ENCODE measurements around the gene TFIP11.
A peak's percentile ranks its signal among the peaks of the same experiment; 100 is the strongest.
"Not testable (repeated sequence)": the region's sequence is repeated elsewhere in the genome, so short reads cannot be mapped to it uniquely, and the experiment has no call there.

The TFIP11 gene

DNA sequence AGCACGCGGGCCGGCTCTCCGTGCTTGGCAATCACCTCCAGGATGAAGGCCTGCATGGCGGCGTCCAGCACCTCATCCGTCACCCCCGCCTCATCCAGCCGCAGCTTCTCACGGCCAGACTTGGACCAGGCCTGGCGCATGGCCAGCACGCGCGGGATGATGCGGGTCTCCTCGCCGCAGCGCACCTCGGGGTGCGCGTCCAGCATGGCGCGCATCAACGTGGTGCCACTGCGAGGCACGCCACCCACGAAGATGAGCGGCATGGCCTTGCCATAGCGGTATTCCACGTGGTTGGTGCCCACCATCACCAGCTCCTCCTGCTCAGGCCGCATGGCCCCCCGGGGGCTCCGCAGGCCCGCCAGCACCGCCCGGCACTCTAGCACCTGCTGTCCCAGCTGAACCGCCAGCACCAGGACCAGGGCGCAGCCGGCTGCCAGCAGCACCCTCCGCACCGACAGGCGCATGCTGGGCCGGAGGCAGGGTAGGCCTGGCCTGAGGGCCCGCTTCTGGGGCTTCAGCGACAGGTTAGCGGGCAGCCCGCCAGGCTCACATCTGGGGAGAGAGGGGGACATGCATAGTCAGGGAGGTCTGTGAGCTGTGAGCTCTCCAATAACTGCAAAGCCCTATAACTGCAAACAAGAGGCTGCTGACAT lies 29.0 kb upstream of the TFIP11 start:
- DNase-seq (ENCODE audit: low spot score) = no peak

DNA sequence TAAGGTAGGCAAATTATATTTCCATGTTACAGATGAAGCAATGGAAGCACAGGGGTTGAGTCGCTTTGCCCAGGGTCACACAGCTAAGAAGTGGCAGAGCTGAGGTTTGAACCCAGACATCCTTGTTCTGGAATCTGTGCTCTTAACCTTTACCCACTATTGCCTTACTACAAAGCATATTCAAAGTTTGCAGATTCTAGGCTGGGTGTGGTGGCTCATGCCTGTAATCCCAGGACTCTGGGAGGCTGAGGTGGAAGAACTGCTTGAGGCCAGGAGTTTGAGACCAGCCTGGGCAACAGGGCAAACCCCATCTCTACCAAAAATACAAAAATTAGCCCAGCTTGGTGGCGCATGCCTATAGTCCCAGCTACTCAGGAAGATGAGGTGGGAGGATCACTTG lies 27.8 kb upstream of the TFIP11 start:
- no peak for DNase-seq (ENCODE audit: low spot score)

DNA sequence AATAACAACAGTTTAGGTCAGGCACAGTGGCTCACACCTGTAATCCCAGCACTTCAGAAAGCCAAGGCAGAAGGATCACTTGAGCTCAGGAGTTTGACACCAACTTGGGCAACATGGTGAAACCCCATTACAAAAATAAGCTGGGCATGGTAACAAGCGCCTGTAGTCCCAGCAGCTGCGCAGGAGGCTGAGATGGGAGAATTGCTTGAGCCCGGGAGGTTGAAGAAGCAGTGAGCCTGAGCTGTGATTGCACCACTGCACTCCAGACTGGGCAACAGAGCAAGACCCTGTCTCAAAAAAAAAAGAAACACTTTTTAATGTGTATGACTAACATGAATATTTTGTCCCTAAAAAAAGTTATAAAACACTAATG lies 24.5 kb upstream of the TFIP11 start:
- no peak for DNase-seq (ENCODE audit: low spot score)

DNA sequence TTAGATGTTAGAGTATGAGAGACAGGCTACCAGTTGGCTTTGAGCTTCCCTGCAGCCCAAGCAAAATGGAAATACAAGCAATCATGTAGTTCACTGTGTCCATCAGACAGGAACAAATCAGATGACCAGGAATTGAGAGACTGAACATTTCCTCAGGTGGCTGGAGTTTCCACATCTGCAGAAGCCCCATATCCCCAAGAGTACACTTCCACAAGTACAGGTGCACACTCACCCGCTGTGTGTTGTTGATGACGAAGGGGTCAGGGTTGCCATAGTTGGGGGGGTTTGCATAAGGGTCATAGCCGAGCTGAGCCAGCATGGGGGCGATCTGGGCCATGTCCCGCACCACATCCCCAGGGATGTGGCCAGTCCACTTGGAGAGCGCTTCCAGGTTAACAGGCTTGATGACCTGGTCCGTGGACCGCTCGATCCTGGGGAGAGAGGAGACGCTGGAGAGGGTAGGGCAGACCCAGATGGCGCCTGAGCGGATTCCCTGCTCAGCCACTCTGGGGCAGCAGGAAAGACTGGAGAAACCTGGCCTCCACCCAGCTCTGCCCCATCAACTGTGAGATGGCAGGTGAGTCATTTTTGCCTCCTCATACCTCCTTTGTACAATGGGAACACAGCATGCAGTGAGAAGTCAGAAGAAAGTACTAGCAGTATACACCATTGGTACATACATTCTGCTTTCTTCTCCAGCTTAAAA lies 23.9 kb upstream of the TFIP11 start:
- DNase-seq (ENCODE audit: low spot score) = peak; percentile 56

DNA sequence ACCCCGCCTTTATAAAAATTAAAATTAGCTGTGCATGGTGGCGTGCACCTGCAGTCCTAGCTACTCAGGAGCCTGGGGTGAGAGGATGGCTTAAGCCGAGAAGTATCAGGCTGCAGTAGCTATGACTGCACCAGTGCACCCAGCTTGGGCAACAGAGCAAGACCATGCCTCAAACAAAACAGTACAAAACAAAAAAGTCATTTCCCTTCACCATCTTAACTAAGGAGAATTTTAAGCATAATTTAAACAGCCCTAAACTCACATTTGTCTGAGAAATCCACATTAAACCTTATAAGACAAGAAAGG lies 23.3 kb upstream of the TFIP11 start:
- DNase-seq (ENCODE audit: low spot score) = no peak

DNA sequence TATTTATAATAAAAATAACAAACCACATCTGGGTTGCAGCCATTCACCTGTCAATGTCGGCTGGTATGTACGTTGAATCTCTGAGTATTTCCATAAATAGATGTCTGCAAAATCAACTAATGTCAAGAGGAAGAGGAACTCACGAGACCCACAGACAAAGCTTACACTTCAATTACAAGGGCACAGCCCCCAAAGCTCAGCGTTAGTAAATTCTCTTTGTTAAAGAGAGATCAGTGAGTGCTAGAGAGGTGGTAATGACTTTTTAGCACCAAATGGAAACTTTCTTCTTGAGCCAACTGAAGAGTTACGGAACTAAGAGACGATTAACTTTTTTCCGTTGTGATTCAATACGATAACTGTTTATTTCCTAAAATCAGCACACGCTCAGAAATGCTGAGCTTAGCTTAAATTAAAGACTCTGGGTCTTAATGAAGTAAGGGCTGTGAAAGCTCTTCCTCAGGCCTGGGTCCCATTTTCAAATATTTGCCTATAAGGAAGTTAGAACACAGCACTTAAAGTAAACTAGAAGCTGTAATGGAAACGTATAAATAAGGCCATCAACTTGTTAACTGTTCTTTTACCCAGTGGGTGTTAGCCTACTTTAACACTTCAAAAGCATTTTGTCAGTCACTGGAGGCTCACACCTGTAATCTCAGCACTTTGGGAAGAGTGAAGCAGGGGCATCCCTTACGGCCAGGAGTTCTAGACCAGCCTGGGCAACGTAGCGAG lies 22.8 kb upstream of the TFIP11 start:
- no peak for DNase-seq (ENCODE audit: low spot score)

DNA sequence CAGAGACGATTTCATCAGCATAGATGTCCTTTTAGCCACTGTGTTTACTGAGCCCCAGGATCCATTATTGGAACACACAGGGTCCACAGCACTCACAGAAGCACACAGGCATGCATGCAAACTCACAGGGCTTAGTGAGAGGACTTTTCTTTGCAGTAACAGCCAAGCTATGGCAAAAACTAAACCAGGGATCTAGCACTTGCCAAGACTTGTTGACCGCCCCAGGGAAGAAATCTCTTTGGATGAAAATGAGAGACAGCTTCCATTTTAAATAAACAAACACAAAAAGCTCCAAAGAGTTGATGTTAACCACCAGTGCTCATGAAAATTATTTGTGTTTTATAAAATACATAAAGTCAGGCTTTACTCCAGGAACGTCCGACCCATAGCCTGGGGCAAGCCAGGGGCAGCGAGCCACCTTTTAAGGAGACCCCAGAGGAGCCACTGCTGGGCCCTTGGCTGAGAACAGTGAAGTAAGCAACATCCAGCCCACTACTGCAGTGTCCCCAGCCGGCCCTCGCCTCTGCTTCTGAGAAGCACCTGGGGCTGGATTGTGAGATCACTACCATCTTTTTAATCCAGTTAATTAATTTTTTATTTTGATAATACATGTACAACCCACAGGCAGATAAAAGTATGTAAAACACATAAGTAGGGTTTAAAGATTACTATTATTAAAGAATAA lies 22.0 kb upstream of the TFIP11 start:
- DNase-seq (ENCODE audit: low spot score) = no peak

DNA sequence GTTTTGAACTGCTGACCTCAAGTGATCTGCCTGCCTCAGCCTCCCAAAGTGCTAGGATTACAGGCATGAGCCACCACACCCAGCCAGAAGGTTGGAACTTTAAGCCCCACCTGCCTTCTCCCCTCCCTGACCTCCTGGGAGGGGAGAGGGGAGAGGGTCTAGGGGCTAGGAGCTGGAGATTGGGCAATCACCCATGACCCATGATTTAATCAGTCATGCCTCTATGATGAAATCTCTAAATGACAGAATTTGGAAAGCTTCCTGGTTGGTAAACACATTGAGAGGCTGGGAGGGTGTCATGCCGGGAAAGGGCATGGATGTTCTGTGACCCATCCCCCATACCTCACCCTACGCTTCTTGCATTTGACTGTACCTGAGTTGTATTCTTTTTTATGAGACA lies 17.1 kb upstream of the TFIP11 start:
- no peak for DNase-seq (ENCODE audit: low spot score)

DNA sequence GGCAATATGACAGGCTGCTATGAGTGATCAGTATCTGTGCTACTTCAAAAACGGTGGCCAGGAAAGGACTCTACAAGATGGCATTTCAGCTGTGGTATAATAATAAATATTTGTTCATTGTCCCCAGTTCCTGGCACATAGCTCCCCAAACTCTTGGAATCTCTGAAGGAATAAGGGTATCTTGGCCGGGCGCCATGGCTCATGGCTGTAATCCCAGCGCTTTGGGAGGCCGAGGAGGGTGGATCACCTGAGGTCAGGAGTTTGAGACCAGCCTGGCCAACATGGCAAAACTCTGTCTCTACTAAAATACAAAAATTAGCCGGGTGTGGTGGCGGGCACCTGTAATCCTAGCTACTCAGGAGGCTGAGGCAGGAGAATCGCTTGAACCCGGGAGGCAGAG lies 16.2 kb upstream of the TFIP11 start:
- DNase-seq (ENCODE audit: low spot score) = not testable (repeated sequence)

DNA sequence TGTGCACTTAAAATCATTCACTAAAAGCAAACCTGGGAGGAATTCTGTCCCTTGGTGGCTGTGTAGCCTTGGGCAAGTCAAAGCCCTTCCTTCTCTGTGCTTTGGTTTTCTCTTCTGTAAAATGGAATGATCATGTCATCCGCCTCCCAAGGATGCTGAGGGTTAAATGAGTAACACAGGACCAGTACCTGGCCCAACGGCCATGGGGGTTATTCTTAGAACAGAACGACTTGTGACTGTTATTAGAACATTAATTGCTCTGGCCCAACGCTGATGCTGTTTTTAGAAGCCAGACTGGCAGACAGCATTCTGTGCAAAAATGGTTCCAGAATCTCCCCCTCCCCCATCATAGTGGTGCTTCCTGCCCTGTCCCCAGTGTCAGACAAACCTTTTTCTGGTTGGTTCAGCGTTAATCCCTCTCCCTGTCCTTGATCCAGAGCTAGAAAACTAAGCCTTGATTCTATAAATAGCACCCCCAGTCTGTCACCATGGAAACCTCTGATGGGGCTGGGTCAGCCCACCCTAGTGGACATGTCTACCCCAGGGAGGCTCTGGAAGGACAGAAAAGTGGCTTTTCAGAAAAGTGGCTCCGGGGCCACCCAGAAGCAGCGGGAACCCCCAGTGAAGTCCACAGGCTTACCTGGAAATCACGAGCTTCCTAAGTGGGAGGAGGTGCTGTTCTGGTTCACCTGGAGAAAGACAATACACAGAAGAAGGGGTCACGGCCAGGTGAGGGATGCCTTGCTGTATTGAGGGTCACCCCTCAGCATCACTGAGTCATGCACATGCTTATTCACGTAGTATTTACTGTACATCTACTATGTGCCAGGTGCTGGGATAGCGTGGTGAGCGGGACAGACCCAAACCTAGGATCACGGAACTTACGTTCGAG lies 15.5 kb upstream of the TFIP11 start:
- DNase-seq (ENCODE audit: low spot score) = no peak

DNA sequence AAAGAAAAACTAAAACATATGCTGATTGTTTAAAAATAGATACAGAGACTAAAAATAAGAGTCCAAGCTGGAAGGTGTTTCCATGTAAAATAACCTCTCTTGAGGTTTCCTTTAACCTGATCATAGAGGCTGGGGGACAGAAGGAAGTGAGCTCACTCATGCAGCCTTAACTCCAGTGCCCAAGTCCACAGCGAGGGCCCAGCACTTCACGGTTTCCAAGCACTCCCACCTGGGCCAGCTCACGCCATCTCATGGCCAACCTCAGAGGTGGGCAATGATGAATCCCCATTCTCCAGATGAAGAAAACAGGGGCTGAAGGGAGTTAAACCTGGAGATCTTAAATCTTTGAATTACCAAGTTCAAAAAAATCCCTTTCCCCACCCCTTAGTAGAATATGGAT lies 14.9 kb upstream of the TFIP11 start:
- no peak for DNase-seq (ENCODE audit: low spot score)

DNA sequence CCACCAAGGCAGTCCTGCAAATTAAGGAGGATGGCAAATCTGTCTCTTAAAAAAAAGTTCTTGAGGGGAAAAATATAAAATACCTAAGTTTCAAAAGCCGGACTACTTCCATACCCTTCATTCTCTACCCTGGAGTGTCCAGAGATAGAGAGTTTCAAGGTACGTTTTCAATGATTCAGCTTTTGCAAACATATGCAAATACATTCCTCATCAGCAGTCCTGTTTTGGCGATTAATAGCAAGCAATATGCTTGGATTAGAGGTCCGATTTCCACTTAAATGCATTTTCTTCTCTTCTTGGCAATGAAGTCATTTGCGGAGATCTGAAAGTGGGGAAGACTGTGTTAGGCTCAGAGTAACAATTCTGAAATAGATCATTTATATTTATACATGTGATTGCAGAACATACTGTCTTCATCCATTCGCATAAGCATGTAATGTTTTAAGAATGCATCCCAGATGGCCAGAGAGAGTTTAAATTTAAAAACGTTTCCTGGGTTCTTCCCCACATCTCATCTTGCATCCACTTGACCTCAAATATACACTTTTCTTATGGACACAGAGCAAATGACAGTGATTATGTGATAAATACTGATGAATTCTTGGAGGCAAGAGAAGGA lies 13.8 kb upstream of the TFIP11 start:
- no peak for DNase-seq (ENCODE audit: low spot score)

DNA sequence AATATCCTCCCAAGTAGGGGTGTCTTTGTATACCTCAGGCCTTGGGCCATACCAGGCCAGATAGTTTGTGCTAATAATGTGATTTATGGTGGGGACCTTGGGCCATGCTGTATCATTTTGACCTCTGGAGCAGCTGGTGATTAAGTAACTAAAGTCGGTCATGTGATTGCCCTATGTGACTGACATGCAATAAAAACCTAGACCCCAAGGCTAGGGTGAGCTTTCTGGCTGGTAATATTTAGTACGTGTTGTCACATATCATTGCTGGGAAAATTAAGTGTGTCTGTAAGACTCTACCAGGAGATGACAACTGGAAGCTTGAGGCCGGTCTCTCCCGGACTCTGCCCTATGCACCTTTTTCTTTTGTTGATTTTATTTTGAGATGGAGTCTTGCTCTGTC lies 12.6 kb upstream of the TFIP11 start:
- no peak for DNase-seq (ENCODE audit: low spot score)

DNA sequence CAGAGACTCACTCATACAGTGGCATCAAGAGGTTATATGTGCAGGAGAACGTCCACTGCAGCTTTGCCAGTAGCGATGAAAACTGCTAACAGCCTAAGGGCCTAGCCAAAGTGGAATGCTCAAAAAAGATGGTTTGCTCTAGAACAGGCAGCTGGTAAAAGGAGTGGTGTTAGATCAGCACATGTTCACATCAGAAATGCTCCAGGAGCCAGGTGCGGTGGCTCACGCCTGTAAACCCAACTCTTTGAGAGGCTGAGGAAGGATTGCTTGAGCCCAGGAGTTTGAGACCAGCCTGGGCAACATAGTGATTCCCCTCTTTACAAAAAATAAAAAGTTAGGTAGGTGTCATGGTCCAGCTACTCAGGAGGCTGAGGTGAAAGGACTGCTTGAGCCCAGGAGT lies 10.3 kb upstream of the TFIP11 start:
- no peak for DNase-seq (ENCODE audit: low spot score)

DNA sequence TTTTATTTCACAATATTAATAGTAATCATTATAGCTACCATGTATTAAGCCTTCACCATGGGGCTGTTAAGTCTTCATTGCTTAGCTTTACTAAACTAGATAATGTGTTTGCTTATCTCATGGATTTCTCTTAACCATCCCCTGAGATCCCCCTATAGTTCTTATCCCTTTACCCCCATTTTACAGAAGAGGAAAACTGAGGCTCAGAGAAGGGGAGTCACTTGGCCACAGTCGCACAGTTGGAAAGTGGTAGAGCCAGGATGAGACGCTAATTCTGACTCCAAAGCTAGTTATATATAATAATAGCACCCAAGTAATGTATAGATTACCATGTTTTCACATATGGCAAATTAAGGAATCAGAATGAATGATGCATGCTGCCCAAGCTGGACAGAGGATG lies 9.7 kb upstream of the TFIP11 start:
- no peak for DNase-seq (ENCODE audit: low spot score)

DNA sequence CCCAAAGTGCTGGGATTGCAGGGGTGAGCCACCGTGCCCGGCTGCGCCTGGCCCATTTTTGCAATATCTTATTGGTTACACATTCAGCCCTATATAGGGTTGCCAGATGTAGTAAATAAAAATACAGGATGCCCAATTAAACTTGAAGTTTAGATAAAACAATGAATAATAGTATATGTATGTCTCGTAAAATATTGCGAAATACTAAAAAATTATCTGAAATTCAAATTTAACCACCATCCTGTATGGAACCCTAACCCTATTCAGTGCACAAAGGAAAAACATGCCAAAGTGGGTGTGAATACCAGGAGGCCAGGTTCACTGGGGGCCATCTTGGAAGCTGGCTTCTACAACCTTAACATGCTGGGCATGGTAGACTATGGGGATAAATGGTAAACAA lies 5.2 kb upstream of the TFIP11 start:
- no peak for DNase-seq (ENCODE audit: low spot score)

DNA sequence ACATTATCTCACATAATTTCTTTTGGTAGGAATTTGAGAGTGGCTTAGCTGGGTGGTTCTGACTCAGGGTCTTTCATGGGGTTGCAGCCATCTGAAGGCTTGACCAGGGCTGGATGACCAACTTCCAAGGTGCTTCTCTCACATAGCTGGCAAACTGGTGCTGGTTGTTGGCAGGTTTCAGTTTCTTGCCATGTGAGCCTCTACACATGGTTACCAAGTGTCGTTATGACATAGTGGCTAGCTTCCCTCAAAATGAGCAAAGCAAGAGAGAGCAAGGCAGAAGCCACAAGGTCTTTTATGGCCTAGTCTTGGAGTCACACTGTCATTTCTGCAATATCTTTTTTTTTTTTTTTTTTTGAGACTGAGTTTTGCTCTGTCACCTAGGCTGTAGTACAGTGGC lies 4.2 kb upstream of the TFIP11 start:
- no peak for DNase-seq (ENCODE audit: low spot score)

DNA sequence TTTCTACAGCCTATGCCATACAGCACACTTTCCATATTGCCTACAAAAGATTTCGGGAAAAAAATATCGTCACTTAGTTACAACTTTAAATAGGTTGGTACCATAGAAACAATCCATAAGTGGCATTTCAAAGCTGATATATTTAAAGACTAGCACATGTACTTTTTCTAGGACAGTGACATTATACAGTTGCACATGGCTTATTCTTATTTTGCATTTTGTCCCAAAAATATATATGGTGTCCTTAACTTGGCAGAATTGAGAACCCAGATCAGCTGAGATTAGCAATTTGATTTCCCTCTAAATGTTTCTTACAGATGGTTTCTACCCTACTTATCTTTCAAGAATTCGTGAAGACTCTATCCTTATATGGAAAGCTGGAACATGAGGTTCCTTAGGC lies 3.7 kb upstream of the TFIP11 start:
- no peak for DNase-seq (ENCODE audit: low spot score)

DNA sequence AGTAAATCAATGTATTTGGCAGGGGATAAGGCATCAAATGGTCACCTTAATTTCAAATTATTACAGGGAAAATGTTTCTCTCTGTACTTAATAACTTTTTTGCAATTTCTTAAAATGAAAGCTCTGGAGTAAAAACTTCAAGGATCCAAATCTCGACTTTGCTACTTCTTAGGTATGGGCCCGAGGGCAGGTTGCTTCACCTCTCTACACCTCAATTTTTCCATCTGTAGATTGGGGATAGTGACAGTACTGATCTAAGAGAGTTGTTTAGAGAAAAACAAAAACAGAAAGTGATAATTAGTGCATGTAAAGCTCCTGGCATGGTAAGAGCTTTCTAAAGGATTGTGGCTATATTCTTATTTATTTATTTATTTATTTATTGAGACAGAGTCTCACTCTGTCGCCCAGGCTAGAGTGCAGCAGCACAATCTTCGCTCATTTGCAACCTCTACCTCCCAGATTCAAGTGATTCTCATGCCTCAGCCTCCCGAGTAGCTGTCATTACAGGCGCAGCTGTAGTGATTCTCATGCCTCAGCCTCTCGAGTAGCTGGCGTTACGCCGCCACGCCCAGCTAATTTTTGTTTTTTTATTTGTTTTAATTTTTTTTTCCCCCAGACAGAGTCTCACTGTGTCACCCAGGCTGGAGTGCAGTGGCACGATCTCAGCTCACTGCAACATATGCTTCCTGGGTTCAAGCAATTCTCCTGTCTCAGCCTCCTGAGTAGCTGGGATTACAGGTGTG lies 2.3 kb upstream of the TFIP11 start:
- DNase-seq (ENCODE audit: low spot score) = no peak

DNA sequence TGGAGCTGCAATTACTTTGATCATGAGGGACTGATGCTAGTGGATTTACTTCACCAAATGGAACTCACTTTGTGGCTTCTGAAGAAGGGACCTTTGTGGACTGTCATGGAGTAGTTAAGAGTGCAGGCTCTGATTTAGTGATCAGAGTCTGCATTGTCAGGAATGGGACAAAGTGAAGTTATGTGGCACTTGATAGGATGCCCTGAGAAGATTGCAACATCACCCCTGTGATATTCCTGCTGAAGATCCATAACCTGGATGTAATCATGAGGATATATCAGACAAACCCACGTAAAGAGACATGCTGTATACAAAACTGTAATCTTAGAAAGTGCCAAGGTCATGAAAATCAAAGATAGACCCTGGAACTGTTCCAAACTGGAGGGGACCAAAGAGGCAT lies 1.6 kb upstream of the TFIP11 start:
- DNase-seq (ENCODE audit: low spot score) = no peak

DNA sequence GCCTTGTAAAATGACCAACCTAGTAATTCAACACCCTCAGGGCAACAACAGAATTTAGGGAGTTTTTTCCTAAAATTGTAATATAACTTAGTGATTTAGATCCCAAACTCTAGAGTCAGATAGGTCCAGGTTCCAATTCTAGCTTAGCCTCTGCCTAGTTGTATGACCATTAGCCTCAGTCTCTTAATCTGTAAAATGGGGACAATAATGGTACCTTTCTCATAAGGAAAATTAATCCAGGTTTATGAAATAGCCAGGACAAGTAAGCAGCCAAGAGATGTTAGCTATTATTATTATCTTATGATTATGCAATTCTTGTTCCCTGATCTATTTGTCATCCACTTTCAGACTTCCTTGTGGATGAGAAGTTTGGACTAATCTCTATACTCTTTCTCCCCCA lies 4.1 kb downstream of the TFIP11 start:
- no peak for DNase-seq (ENCODE audit: low spot score)

Measured in kidney tubule cell (primary cell).